ENCODE results near the gene GLI1. TPM values are rescaled to one million over a fixed set of nuclear protein-coding genes. Genes with fewer than 3 reads are reported as not detected.
"Not testable (repeated sequence)": the region's sequence is repeated elsewhere in the genome, so short reads cannot be mapped to it uniquely, and the experiment has no call there.

GLI1 gene
- total RNA-seq, 4 donors from 2014 or later, result 0.09 to 0.60 (median 0.19) TPM; not detected in 1

- ATAC-seq (ENCODE audit: low FRiP score) (no peak), DNase-seq (ENCODE audit: low spot score) (no peak)
- no peak for TF ChIP-seq CTCF (IDR thresholded peaks at IDR 0.05)
These were observed 39.1 kb upstream of the GLI1 start for GRCh38 chr12:57420482-57420881.

GRCh38 chr12:57426948-57427347 is 32.6 kb upstream of the GLI1 start:
- DNase-seq (ENCODE audit: low spot score); ATAC-seq (ENCODE audit: low FRiP score): not testable (repeated sequence)

- DNase-seq (ENCODE audit: low spot score), result no peak
- no peak for TF ChIP-seq CTCF (IDR thresholded peaks at IDR 0.05)
- ATAC-seq (ENCODE audit: low FRiP score), result no peak
These were observed 30.6 kb upstream of the GLI1 start for GRCh38 chr12:57428965-57429364.

- ATAC-seq (ENCODE audit: low FRiP score) (no peak), DNase-seq (ENCODE audit: low spot score) (no peak)
- no peak for TF ChIP-seq CTCF (IDR thresholded peaks at IDR 0.05)
These were observed 30.0 kb upstream of the GLI1 start for GRCh38 chr12:57429473-57430111.

- ATAC-seq (ENCODE audit: low FRiP score) (peak; percentile 83), DNase-seq (ENCODE audit: low spot score) (no peak)
- no peak for TF ChIP-seq CTCF (IDR thresholded peaks at IDR 0.05)
These were observed 29.3 kb upstream of the GLI1 start for GRCh38 chr12:57430112-57430930.

GRCh38 chr12:57430931-57431566 is 28.5 kb upstream of the GLI1 start, which contains the start of gene R3HDM2:
Gene R3HDM2, minus strand, starts transcription at chr12:57431043. Its CDS starts 120,615 bp downstream, at chr12:57310428.
- no peak for TF ChIP-seq CTCF (IDR thresholded peaks at IDR 0.05)
- DNase-seq (ENCODE audit: low spot score) (peak; percentile 66), ATAC-seq (ENCODE audit: low FRiP score) (peak; percentile 97)

- no peak for DNase-seq (ENCODE audit: low spot score)
- ATAC-seq (ENCODE audit: low FRiP score), result no peak
- no peak for TF ChIP-seq CTCF (IDR thresholded peaks at IDR 0.05)
These were observed 27.9 kb upstream of the GLI1 start for GRCh38 chr12:57431654-57432188.
